Neural progenitor cell (in vitro differentiated cells): ENCODE measurements around the gene BMPR1B. TPM values are rescaled to one million over a fixed set of nuclear protein-coding genes. Genes with fewer than 3 reads are reported as not detected.

Source experiments
- DNase-seq: peaks from one replicate; pipeline ENCODE4 v3.0.0-alpha.2; 2016; ENCODE audit warnings: low spot score
- H2AFZ ChIP-seq: fragments of 200-600 bp; sonication (generic); replicated peaks from 2 replicates; pipeline ENCODE4 v1.6.1; 2016; ENCODE audit warnings: antibody characterized with exemption
- H3F3A ChIP-seq: fragments of 200-600 bp; sonication (generic); 2 replicates; pipeline ENCODE4 v1.6.1; 2016; ENCODE audit warnings: antibody characterized with exemption, low read depth
- H3K27ac ChIP-seq: fragments of 200-600 bp; sonication (generic); 2 replicates; pipeline ENCODE4 v1.5.1; 2016; ENCODE audit warnings: mild to moderate bottlenecking
- H3K27me3 ChIP-seq: fragments of 200-600 bp; sonication (generic); 2 replicates; pipeline ENCODE4 v1.6.1; 2016; ENCODE audit warnings: mild to moderate bottlenecking, moderate library complexity
- H3K36me3 ChIP-seq: fragments of 200-600 bp; sonication (generic); 2 replicates; pipeline ENCODE4 v1.5.1; 2016
- H3K4me1 ChIP-seq: fragments of 200-600 bp; sonication (generic); 2 replicates; pipeline ENCODE4 v1.6.1; 2016; ENCODE audit warnings: mixed run types
- H3K4me2 ChIP-seq: fragments of 200-600 bp; sonication (generic); 2 replicates; pipeline ENCODE4 v1.6.1; 2016
- H3K4me3 ChIP-seq: fragments of 200-600 bp; sonication (generic); 2 replicates; pipeline ENCODE4 v1.5.1; 2016
- H3K79me2 ChIP-seq: fragments of 200-600 bp; sonication (generic); 2 replicates; pipeline ENCODE4 v1.6.1; 2016; ENCODE audit warnings: low read depth
- H3K9ac ChIP-seq: fragments of 200-600 bp; sonication (generic); 2 replicates; pipeline ENCODE4 v1.6.1; 2016
- H3K9me3 ChIP-seq: fragments of 200-600 bp; sonication (generic); 2 replicates; pipeline ENCODE4 v1.5.1; 2016; ENCODE audit warnings: low read depth
- H4K20me1 ChIP-seq: fragments of 200-600 bp; sonication (generic); 2 replicates; pipeline ENCODE4 v1.6.1; 2016; ENCODE audit warnings: low read depth
- H3K27ac Mint-ChIP-seq: 3 replicates; pipeline ENCODE4 v1.8.0; 2021; ENCODE audit warnings: mixed read lengths
- H3K27me3 Mint-ChIP-seq: 2 replicates; pipeline ENCODE4 v1.8.0; 2022; ENCODE audit warnings: low read depth, mild to moderate bottlenecking, inconsistent platforms, moderate library complexity, mixed read lengths; ENCODE audit not compliant: insufficient read depth
- H3K36me3 Mint-ChIP-seq: 3 replicates; pipeline ENCODE4 v1.8.0; 2021; ENCODE audit warnings: mixed read lengths
- H3K4me1 Mint-ChIP-seq: 3 replicates; pipeline ENCODE4 v1.8.0; 2021; ENCODE audit warnings: mixed read lengths
- H3K4me3 Mint-ChIP-seq: 3 replicates; pipeline ENCODE4 v1.8.0; 2021; ENCODE audit warnings: mild to moderate bottlenecking, moderate library complexity, mixed read lengths
- H3K9me3 Mint-ChIP-seq: 3 replicates; pipeline ENCODE4 v1.8.0; 2020; ENCODE audit warnings: mixed read lengths
- EZH2 ChIP-seq: fragments of 200-600 bp; sonication (generic); IDR thresholded peaks from 2 replicates; pipeline ENCODE4 v1.6.1; 2017; ENCODE audit warnings: antibody characterized with exemption, mild to moderate bottlenecking, moderate library complexity
- EZH2phosphoT487 ChIP-seq: fragments of 200-600 bp; sonication (generic); IDR thresholded peaks from 2 replicates; pipeline ENCODE4 v1.6.1; 2017; ENCODE audit warnings: antibody characterized with exemption
- total RNA-seq: library from RNA; depleted of rRNA; stranded (reverse); fragments of >200 nt; gene quantifications from 2 replicates; pipeline ENCODE4 v1.2.3, GENCODE V29; 2015; ENCODE audit warnings: low replicate concordance
- TF ChIP-seq, protein P1 (sequence below): fragments of 200-600 bp; sonication (generic); IDR thresholded peaks from 2 replicates; pipeline ENCODE4 v1.5.1; 2017; ENCODE audit warnings: antibody characterized with exemption, mild to moderate bottlenecking

The BMPR1B gene
- total RNA-seq, 1 donor from 2014 or later, result 2.7 TPM

DNA sequence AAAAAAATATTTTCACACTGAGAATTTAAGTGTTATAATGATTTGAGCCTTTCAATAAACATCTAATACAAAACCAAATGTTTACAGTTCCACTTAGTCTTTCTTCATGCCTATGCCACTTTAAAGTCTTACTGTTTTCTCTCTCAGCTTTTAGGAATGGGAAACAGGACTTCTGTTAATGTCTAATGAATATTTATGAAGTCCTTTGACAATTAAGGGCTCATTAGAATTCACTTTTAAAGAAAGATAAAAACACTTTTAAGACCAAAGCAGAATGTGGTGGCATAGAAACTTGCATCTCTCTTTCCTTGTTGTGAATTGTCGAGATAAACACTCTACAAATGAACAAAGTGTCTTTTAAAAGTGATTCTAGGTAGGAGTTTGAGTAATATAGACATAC lies 315.9 kb downstream of the BMPR1B start:
- Histone ChIP-seq H3K4me1 (peaks cover 23% of the 10 kb centered on the region), H3K36me3 (no peaks in the 10 kb centered on the region), H2AFZ (peak overlapping the region; percentile 78), H3K9me3 (no peaks in the 10 kb centered on the region), H3K4me2 (peak overlapping the region; percentile 37), H3K9ac (no peak overlapping the region), H4K20me1 (no peaks in the 10 kb centered on the region), H3K4me3 (no peak overlapping the region), H3F3A (no peaks in the 10 kb centered on the region), H3K27ac (no peak overlapping the region), H3K79me2 (no peaks in the 10 kb centered on the region), H3K27me3 (no peaks in the 10 kb centered on the region)
- Mint-ChIP-seq H3K36me3 (peaks cover 6% of the 10 kb centered on the region), H3K4me3 (no peak overlapping the region), H3K27me3 (no peaks in the 10 kb centered on the region), H3K9me3 (peaks cover 2% of the 10 kb centered on the region), H3K27ac (peak overlapping the region; percentile 96), H3K4me1 (peaks cover 24% of the 10 kb centered on the region)
- TF ChIP-seq EZH2phosphoT487 (no peak), EZH2 (no peak)
- TF ChIP-seq, protein P1, sequence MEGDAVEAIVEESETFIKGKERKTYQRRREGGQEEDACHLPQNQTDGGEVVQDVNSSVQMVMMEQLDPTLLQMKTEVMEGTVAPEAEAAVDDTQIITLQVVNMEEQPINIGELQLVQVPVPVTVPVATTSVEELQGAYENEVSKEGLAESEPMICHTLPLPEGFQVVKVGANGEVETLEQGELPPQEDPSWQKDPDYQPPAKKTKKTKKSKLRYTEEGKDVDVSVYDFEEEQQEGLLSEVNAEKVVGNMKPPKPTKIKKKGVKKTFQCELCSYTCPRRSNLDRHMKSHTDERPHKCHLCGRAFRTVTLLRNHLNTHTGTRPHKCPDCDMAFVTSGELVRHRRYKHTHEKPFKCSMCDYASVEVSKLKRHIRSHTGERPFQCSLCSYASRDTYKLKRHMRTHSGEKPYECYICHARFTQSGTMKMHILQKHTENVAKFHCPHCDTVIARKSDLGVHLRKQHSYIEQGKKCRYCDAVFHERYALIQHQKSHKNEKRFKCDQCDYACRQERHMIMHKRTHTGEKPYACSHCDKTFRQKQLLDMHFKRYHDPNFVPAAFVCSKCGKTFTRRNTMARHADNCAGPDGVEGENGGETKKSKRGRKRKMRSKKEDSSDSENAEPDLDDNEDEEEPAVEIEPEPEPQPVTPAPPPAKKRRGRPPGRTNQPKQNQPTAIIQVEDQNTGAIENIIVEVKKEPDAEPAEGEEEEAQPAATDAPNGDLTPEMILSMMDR, result no peak
- no peak for DNase-seq

DNA sequence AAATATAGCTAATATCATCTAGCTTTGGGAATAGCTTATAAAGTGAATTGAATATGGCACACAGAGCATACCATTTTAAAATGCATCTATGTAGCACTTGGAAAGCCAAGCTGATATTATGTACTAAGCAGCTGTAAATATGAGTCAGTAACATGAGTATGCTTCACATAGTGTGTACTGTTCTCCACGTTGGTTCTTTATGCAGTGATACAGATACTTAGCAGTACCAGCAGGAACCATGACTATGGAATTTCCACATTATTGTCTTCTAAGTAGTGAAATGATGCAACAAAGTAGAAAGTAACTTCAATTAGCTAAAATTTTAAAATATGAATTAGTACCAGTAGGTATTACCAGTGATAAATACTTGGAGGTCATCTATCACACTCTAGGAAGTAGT lies 320.1 kb downstream of the BMPR1B start:
- DNase-seq, result no peak
- Histone ChIP-seq H3K36me3 (no peaks in the 10 kb centered on the region), H3K9me3 (no peaks in the 10 kb centered on the region), H3K9ac (no peak overlapping the region), H3K4me1 (peaks cover 21% of the 10 kb centered on the region), H2AFZ (no peak overlapping the region), H3K4me2 (no peak overlapping the region), H3F3A (no peaks in the 10 kb centered on the region), H4K20me1 (no peaks in the 10 kb centered on the region), H3K79me2 (no peaks in the 10 kb centered on the region), H3K27me3 (no peaks in the 10 kb centered on the region), H3K27ac (no peak overlapping the region), H3K4me3 (no peak overlapping the region)
- Mint-ChIP-seq H3K4me1 (peaks cover 25% of the 10 kb centered on the region), H3K27ac (no peak overlapping the region), H3K36me3 (peaks cover 2% of the 10 kb centered on the region), H3K9me3 (no peaks in the 10 kb centered on the region), H3K27me3 (no peaks in the 10 kb centered on the region), H3K4me3 (no peak overlapping the region)
- TF ChIP-seq EZH2 (no peak), EZH2phosphoT487 (no peak)
- TF ChIP-seq, protein P1, result no peak

DNA sequence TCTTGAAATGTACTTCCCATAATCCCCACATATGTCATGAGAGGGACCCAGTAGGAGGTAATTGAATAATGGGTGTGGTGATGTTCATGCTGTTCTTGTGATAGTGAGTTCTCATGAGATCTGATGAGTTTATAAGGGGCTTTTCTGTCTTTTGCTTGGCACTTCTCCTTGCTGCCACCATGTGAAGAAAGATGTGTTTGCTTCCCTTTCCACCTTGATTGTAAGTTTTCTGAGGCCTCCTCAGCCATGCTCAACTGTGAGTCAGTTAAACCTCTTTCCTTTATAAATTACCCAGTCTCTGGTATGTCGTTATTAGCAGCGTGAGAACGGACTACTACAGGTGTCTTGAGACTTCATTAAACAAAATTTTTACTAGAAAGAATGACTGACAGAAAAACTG lies 323.2 kb downstream of the BMPR1B start:
- Histone ChIP-seq H3K36me3 (no peaks in the 10 kb centered on the region), H3K4me3 (no peak overlapping the region), H4K20me1 (no peaks in the 10 kb centered on the region), H3K27ac (no peak overlapping the region), H3K79me2 (no peaks in the 10 kb centered on the region), H3K9ac (no peak overlapping the region), H3K4me1 (no peaks in the 10 kb centered on the region), H3K27me3 (no peaks in the 10 kb centered on the region), H2AFZ (no peak overlapping the region), H3F3A (no peaks in the 10 kb centered on the region), H3K4me2 (no peak overlapping the region), H3K9me3 (no peaks in the 10 kb centered on the region)
- no peak for DNase-seq
- peaks cover 17% of the 10 kb centered on the region for H3K4me1 Mint-ChIP-seq
- peaks cover 2% of the 10 kb centered on the region for H3K36me3 Mint-ChIP-seq
- no peaks in the 10 kb centered on the region for H3K27me3 Mint-ChIP-seq
- H3K4me3 Mint-ChIP-seq, result no peak overlapping the region
- TF ChIP-seq, protein P1, result no peak
- TF ChIP-seq EZH2phosphoT487 (no peak), EZH2 (no peak)
- H3K9me3 Mint-ChIP-seq, result no peaks in the 10 kb centered on the region
- H3K27ac Mint-ChIP-seq, result peak overlapping the region; percentile 29
